Ishikawa (cell line): ENCODE data around the gene DCC.

Source experiments
- CEBPB ChIP-seq: IDR thresholded peaks from 2 replicates; pipeline ENCODE4 v1.6.1; 2012
- CREB1 ChIP-seq: IDR thresholded peaks from 2 replicates; pipeline ENCODE4 v1.6.1; 2012; ENCODE audit warnings: low read depth
- EGR1 ChIP-seq: IDR thresholded peaks from 2 replicates; pipeline ENCODE4 v1.6.1; 2012
- EP300 ChIP-seq: IDR thresholded peaks from 2 replicates; pipeline ENCODE4 v1.6.1; 2012; ENCODE audit warnings: borderline replicate concordance
- FOXM1 ChIP-seq: IDR thresholded peaks from 2 replicates; pipeline ENCODE4 v1.6.1; 2012; ENCODE audit warnings: low read depth, borderline replicate concordance
- NFIC ChIP-seq: IDR thresholded peaks from 2 replicates; pipeline ENCODE4 v1.6.1; 2012
- RAD21 ChIP-seq: IDR thresholded peaks from 2 replicates; pipeline ENCODE4 v1.6.1; 2012; ENCODE audit warnings: low read depth
- TAF1 ChIP-seq: IDR thresholded peaks from 2 replicates; pipeline ENCODE4 v1.6.1; 2012; ENCODE audit warnings: low read depth, mild to moderate bottlenecking
- TCF12 ChIP-seq: IDR thresholded peaks from 2 replicates; pipeline ENCODE4 v1.6.1; 2012; ENCODE audit warnings: low read depth
- TEAD4 ChIP-seq: IDR thresholded peaks from 2 replicates; pipeline ENCODE4 v1.6.1; 2012
- YY1 ChIP-seq: IDR thresholded peaks from 2 replicates; pipeline ENCODE4 v1.6.1; 2012; ENCODE audit warnings: low read depth
- TF ChIP-seq, protein P1 (sequence below): IDR thresholded peaks from 2 replicates; pipeline ENCODE4 v1.6.1; 2012; ENCODE audit warnings: low read depth, mild to moderate bottlenecking
- TF ChIP-seq, protein P2 (sequence below): IDR thresholded peaks from 2 replicates; pipeline ENCODE4 v1.6.1; 2012
- TF ChIP-seq, protein P3 (sequence below): IDR thresholded peaks from 2 replicates; pipeline ENCODE4 v1.6.1; 2012

DNA sequence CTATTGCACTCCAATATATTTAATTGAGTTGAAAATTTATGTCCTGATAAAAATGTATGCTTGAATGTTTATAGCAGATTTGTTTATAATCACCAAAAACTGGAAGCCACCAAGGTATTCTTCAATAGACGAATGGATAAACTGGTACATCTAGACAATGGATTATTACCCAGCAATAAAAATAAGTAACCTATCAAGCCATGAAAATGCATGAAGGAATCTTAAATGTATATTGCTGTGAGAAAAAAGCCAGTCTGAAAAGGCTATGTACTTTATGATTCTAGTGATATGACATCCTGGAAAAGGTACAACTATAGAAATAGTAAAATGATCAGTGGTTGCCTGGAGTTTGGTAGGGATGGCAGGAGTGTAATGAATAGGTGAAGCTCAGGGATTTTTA, 580.7 kb downstream of the DCC start:
- TF ChIP-seq, protein P1, sequence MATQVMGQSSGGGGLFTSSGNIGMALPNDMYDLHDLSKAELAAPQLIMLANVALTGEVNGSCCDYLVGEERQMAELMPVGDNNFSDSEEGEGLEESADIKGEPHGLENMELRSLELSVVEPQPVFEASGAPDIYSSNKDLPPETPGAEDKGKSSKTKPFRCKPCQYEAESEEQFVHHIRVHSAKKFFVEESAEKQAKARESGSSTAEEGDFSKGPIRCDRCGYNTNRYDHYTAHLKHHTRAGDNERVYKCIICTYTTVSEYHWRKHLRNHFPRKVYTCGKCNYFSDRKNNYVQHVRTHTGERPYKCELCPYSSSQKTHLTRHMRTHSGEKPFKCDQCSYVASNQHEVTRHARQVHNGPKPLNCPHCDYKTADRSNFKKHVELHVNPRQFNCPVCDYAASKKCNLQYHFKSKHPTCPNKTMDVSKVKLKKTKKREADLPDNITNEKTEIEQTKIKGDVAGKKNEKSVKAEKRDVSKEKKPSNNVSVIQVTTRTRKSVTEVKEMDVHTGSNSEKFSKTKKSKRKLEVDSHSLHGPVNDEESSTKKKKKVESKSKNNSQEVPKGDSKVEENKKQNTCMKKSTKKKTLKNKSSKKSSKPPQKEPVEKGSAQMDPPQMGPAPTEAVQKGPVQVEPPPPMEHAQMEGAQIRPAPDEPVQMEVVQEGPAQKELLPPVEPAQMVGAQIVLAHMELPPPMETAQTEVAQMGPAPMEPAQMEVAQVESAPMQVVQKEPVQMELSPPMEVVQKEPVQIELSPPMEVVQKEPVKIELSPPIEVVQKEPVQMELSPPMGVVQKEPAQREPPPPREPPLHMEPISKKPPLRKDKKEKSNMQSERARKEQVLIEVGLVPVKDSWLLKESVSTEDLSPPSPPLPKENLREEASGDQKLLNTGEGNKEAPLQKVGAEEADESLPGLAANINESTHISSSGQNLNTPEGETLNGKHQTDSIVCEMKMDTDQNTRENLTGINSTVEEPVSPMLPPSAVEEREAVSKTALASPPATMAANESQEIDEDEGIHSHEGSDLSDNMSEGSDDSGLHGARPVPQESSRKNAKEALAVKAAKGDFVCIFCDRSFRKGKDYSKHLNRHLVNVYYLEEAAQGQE, result no peak
- TF ChIP-seq TCF12 (no peak), YY1 (no peak), EGR1 (no peak), EP300 (no peak), TEAD4 (no peak), FOXM1 (no peak), CREB1 (no peak), TAF1 (no peak), RAD21 (no peak), NFIC (no peak), CEBPB (no peak)
- TF ChIP-seq, protein P2, sequence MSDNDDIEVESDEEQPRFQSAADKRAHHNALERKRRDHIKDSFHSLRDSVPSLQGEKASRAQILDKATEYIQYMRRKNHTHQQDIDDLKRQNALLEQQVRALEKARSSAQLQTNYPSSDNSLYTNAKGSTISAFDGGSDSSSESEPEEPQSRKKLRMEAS, result no peak
- TF ChIP-seq, protein P3, sequence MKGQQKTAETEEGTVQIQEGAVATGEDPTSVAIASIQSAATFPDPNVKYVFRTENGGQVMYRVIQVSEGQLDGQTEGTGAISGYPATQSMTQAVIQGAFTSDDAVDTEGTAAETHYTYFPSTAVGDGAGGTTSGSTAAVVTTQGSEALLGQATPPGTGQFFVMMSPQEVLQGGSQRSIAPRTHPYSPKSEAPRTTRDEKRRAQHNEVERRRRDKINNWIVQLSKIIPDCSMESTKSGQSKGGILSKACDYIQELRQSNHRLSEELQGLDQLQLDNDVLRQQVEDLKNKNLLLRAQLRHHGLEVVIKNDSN, result no peak
